ENCODE data around the gene CYTIP. TPM values are rescaled to one million over a fixed set of nuclear protein-coding genes. Genes with fewer than 3 reads are reported as not detected.

Gene CYTIP
- total and polyA plus RNA-seq, 2 of the 13 experiments (the other 11 are each of a cell fraction or from before 2014, with no cell fraction given): not detected

DNA sequence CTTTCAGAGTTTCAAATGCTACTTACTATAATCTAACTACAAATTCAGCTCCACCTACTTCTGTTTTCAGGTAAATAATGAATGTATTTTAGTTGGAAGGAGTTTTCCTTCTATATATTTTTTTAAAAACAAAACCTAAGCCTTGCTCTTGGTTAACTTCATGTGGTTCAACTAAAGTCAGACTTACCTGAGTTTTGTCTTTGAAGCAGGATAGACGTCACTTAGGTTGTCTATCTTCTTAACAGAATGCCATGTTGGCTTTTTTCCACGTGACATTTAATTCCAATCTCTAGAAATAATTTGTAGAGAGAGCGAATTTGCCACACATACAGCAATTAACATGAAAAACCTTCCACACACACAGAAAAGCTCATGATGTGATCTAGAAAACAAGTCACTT lies 43.9 kb upstream of the CYTIP start:
- no peaks in the 10 kb centered on the region for H3K36me3 ChIP-seq (replicated peaks in 1 of 2; ENCODE audit: control insufficient read depth in 1 of 2, insufficient read depth in 2 of 2, low read length in 2 of 2)
- no peak overlapping the region for H3K4me3 ChIP-seq (replicated peaks in 1 of 3; ENCODE audit: insufficient read depth in 1 of 3, low read depth in 2 of 3, low read length in 3 of 3)
- TF ChIP-seq SAFB2 (CRISPR knock-in tag; IDR thresholded peaks at IDR 0.05; ENCODE audit: borderline replicate concordance, low read depth): no peak
- no peak for TF ChIP-seq ZNF12 (CRISPR knock-in tag; IDR thresholded peaks at IDR 0.05)
- TF ChIP-seq, protein P1, sequence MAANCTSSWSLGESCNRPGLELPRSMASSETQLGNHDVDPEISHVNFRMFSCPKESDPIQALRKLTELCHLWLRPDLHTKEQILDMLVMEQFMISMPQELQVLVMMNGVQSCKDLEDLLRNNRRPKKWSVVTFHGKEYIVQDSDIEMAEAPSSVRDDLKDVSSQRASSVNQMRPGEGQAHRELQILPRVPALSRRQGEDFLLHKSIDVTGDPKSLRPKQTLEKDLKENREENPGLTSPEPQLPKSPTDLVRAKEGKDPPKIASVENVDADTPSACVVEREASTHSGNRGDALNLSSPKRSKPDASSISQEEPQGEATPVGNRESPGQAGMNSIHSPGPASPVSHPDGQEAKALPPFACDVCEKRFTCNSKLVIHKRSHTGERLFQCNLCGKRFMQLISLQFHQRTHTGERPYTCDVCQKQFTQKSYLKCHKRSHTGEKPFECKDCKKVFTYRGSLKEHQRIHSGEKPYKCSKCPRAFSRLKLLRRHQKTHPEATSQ (CRISPR knock-in tag; IDR thresholded peaks at IDR 0.05; ENCODE audit: borderline replicate concordance): no peak
- no peak for TF ChIP-seq FOXC1 (CRISPR knock-in tag; IDR thresholded peaks at IDR 0.05; ENCODE audit: borderline replicate concordance)
- no peak for TF ChIP-seq TSC22D2 (CRISPR knock-in tag; IDR thresholded peaks at IDR 0.05; ENCODE audit: borderline replicate concordance)
- TF ChIP-seq ZZZ3 (CRISPR knock-in tag; IDR thresholded peaks at IDR 0.05; ENCODE audit: borderline replicate concordance): no peak
- no peak for TF ChIP-seq REPIN1 (CRISPR knock-in tag; IDR thresholded peaks at IDR 0.05; ENCODE audit: borderline replicate concordance, low read depth)
- TF ChIP-seq, protein P2, sequence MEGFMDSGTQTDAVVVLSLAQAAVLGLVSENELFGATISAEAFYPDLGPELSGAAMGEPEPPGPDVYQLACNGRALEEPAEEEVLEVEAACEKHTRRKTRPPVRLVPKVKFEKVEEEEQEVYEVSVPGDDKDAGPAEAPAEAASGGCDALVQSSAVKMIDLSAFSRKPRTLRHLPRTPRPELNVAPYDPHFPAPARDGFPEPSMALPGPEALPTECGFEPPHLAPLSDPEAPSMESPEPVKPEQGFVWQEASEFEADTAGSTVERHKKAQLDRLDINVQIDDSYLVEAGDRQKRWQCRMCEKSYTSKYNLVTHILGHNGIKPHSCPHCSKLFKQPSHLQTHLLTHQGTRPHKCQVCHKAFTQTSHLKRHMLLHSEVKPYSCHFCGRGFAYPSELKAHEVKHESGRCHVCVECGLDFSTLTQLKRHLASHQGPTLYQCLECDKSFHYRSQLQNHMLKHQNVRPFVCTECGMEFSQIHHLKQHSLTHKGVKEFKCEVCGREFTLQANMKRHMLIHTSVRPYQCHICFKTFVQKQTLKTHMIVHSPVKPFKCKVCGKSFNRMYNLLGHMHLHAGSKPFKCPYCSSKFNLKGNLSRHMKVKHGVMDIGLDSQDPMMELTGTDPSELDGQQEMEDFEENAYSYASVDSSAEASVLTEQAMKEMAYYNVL (CRISPR knock-in tag; IDR thresholded peaks at IDR 0.05; ENCODE audit: borderline replicate concordance): no peak
- TF ChIP-seq POLR2G (IDR thresholded peaks at IDR 0.05; ENCODE audit: low read depth, low read length): no peak
- TF ChIP-seq, protein P3, sequence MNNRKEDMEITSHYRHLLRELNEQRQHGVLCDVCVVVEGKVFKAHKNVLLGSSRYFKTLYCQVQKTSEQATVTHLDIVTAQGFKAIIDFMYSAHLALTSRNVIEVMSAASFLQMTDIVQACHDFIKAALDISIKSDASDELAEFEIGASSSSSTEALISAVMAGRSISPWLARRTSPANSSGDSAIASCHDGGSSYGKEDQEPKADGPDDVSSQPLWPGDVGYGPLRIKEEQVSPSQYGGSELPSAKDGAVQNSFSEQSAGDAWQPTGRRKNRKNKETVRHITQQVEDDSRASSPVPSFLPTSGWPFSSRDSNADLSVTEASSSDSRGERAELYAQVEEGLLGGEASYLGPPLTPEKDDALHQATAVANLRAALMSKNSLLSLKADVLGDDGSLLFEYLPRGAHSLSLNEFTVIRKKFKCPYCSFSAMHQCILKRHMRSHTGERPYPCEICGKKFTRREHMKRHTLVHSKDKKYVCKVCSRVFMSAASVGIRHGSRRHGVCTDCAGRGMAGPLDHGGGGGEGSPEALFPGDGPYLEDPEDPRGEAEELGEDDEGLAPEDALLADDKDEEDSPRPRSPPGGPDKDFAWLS (CRISPR knock-in tag; IDR thresholded peaks at IDR 0.05; ENCODE audit: borderline replicate concordance): no peak
- intact Hi-C loops (cut with micrococcal nuclease; ENCODE audit: unreplicated experiment): no loop called here
- no peak overlapping the region for H3K4me2 ChIP-seq (ENCODE audit: low read depth, low read length)
- FAIRE-seq (no peak), DNase-seq (ENCODE audit: low spot score) (no peak), ATAC-seq (no peak)
- BruUV-seq (replicated peaks): no TSS peak
- POLR2A ChIA-PET: no interaction called here
- H3K4me1 ChIP-seq (ENCODE audit: insufficient read depth, low read length): no peaks in the 10 kb centered on the region
- no peak overlapping the region for H2AFZ ChIP-seq (ENCODE audit: low read length)
- in situ Hi-C loops (cut with HindIII; ENCODE audit: extremely low pct_ligation_motif_present, low pct_unique_long_range_greater_than_20kb): loop anchor here (25.0 kb wide), 1 partner anchor 275 kb away; no protein-coding TSS in a partner anchor
- no peaks in the 10 kb centered on the region for H4K20me1 ChIP-seq (ENCODE audit: insufficient read depth, low read length)
- H3K27me3 ChIP-seq (ENCODE audit: control insufficient read depth in 1 of 2, insufficient read depth in 2 of 2, low read length in 2 of 2): no peaks in the 10 kb centered on the region
- H3K27ac ChIP-seq (ENCODE audit: extremely low read length, insufficient read depth, low read length): no peak overlapping the region
- 0% methylated on average over 3 of the region's 3 CpGs for WGBS (ENCODE audit: low lambda C conversion rate)
- H3K9ac ChIP-seq (ENCODE audit: insufficient read depth, low read depth, low read length): no peak overlapping the region
- no peaks in the 10 kb centered on the region for H3K79me2 ChIP-seq (ENCODE audit: insufficient read depth, low read length)
- CTCF ChIA-PET (ENCODE audit: low intra/inter-chr PET ratio, low total read pairs): no interaction called here
- H3K9me3 ChIP-seq (ENCODE audit: low read length): no peaks in the 10 kb centered on the region
